GM19452 (cell line): ENCODE results near the gene CCDC177.

ENCODE experiments used
- ATAC-seq: cut with Tn5 transposase; IDR thresholded peaks from one replicate; pipeline ENCODE4 v1.9.1; 2021; ENCODE audit not compliant: unreplicated experiment

CCDC177 gene

DNA sequence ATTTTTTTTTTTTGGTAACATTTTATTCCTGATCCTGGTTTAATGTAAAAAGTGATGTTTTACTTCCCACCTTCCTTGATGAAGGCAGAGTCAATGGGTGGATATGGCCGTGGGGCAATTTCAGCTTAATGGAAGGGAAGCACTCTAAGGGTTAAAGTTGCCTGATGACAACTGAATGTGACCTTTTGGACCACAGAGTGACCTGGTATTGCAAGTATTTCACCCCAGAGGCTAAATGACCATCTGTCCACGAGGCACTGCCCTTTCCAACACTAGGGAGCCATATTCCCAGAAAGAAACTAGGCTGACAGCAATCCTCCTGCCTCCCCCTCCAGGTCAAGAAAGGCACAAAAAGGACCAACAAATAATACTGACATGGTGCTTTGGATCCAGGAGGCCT, 4.8 kb downstream of the CCDC177 start:
- no peak for ATAC-seq

DNA sequence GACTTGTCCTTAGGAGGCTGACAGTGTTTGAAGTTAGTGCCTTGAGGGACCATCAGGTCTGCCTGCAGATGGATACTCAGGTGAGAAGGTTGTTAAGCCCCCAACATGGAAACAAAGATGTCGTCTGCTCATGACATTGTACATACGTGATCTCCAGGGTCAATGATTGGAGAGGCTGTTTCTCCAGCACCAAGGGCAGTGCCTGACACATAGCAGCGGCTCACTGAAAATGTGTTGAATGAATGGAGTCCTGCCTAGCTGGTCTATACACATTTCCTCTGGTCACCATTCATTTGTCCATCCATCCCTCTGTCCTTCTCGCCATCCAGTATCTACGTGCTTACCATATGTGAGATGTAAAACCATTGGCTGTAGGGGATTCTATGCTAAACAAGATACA, 7.1 kb downstream of the CCDC177 start:
- no peak for ATAC-seq

DNA sequence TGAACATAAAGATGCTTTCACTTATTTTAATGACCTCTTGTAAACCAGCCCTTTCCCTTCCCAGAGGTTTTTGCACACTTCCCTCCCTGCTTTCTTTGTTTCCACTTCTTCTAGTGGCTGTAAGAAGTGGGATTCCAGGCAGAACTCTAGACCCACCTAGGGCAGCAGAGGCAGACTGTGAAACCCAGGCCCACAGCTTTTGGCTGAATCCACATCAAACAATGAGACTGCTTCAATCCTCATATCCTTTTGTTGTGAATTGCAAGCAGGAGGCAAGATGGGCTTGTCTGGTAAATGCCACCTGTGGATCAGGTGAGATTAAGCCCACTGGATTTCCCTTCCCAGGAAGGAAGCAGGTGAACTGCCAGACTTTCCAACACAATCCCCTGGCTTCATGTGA, 12.8 kb downstream of the CCDC177 start:
- ATAC-seq: no peak

DNA sequence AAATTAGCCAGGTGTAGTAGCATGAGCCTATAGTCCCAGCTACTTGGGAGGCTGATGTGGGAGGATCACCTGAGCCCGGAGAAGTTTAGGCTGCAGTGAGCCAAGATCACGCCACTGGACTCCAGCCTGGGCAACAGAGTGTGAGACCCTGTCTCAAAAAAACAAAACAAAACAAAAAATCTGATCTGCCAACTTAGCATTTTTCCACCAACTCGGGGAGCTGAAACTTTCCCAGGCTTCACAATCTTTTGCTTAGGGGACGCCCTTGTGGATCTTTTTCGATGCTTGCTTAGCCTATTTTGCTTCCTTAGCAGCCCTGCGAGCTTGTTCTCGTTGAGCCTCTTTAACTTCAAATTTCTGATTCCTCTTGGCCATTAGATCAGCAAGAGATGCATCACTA, 13.8 kb downstream of the CCDC177 start:
- no peak for ATAC-seq

DNA sequence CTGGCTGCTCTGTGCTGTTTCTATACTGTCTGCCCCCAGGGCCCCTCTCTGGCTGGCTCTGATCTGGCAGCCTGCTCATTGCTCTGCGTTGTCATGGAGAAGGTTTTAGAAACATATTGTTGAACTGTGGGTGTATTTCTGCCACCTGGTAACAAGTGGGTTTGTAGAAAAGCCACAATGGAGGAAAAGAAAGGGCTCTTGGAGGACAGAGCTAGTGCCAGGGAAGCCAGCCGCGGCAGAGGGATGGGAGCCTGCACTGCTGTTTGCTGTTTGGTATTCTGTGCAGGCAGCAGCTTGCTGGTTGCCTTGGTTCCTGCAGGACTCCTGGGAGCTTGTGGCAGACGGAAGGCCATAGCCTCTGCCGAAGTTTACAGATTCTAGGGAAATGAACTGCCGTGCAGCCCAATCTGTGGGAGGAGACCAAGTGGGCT, 15.1 kb downstream of the CCDC177 start:
- ATAC-seq: no peak

DNA sequence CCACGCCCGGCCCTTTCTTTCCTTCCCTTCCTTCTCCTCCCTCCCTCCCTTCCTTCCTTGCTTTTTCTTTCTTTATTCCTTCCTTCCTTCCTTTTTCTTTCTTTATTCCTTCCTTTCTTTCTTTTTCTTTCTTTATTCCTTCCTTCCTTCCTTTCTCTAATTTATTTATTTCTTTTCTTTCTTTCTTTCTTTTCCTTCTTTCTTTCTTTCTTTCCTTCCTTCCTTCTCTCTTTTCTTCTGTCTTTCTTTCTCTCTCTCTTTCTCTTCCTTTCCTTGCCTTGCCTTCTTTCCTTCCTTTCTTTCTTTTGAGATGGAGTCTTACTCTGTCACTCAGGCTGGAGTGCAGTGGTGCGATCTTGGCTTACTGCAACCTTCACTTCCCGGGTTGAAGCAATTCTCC, 15.9 kb downstream of the CCDC177 start:
- no peak for ATAC-seq

DNA sequence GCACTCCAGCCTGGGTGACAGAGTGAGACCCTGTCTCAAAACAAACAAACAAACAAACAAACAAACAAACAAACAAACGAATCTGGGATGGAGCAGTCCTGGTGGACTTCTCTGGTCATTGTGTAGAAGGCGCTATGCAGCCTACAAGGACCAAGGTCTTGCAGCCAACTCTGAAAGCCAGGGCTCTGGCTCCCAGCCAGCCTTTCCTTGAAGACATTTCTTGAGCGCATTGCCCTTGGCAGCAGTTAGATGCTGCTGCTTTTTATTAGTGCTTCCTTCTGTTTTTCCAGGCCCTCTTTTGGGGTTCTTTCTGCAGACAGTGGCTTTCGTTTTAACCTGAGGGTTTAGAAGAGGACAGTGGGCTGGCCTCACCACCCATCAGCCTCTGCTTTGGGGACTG, 20.2 kb downstream of the CCDC177 start:
- no peak for ATAC-seq

DNA sequence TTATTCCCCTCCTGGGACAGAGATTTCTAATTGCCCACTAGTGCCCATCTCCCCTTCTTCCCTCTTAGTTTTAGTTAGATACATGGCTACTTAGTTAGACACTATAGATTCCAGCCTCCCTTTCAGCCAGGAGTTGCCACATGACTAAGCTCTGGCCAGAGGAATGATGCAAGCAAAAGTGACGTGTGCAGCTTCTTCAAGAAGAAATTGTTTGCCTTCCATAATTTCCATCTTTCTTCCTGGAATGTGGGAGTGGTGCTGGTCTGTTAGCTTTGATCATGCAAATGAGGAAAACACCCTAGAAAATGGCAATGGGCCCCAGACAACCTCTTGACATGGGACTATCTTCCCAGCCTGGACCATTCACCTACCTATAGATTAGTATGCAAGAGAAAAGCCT, 21.4 kb downstream of the CCDC177 start:
- no peak for ATAC-seq

DNA sequence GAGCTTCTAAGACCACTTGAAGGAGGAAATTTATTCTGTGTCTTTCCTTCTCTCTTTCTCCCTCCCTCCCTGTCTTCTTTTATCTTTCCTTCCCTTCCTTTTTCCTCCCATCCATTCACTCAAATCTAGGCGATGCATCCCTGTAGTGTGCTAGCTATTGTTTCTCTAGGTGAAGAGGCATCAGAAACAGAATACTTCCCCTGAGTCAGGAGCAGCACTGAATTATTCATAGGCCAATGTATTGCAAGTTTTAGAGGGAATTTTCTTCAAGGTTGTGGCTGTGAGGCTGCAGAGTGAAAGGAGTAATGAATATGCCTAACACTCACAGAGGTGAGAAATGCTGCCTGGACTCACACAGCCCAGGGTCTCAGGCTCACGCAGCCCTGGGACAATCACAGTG, 23.2 kb downstream of the CCDC177 start:
- no peak for ATAC-seq

DNA sequence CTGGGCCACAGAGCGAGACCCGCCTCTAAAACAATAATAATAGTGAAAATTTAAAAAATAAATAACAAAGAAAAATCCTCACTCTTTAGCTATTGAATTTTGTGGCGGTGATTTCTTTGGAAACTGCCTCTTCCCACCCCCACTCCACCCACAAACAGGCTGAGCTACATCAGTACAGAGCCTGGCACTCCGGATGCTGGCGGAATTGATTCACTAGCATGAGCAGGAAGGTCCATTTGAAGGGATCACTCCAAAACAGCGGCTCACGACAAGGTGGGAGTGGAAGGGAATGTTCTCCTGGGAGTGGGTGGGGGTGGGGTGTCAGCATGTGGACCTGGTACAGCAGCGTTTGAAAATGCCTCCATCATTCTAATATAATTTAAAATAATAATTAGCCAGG, 26.1 kb downstream of the CCDC177 start:
- no peak for ATAC-seq

DNA sequence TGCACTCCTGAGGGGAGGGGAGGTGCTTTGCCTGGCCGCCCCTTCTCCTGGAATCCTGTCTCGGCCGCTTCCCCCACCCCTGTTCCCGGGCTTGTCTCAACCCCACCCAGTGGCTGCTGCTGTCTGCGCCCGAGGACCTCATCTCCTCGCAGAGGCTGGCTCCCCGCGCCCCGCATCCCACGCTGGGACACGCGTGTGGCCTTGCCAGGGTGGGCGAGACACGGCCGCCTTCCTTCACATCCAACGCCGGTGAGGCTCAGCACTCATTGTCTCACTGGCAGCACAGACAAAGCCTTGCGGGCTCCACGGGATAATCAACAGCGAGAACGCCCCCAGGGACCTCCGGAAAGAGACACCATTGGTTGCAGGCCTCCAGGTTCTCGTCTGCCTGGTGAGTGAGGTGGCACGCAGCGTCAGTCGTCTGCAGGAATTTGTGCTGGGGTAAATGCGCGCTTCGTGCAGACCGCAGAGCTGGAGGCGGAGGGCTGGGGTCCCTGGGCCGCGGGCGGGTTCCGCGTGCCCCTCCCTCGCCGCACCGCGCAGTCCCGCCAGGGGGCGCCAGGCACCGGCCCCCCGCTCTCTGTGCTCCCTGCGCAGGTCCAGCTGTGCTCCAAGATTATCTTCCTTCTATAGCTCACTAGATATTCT, 26.8 kb downstream of the CCDC177 start:
- ATAC-seq: no peak

DNA sequence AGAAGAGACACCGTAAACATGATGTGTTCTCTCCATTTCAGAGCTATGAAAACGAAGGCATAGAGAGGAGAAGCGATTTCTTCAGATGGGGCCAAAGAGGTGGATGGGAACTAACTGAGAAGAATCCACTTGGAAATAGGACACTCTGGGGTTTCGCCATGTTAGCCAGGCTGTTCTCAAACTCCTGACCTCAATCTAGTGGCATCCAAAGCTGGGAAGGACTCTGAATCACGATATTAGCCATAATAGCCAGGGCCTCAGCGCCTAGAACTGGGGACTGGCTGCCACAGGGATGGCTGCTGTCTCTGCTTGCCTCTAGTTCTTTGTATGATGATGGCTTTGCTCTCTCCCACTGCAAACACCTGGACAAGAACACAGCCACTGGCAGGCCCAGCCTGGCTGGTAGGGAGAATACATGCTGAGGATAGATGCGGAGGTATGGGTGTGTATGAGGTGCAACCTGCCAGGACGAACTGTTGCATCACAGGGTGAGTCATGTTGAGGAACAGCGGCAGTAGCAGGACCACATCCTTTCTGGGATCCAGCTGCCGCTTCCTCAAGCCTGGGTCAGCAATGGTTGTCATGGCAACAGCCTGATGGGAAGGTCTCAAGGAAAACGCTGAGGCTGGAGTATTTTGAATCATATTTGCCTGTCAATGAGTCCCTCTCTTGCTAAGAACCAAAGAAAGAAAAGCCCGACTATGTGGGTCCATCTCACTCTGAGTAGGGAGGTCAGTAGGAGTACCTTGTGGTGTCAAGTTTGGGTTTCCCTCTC, 31.1 kb downstream of the CCDC177 start:
- no peak for ATAC-seq

DNA sequence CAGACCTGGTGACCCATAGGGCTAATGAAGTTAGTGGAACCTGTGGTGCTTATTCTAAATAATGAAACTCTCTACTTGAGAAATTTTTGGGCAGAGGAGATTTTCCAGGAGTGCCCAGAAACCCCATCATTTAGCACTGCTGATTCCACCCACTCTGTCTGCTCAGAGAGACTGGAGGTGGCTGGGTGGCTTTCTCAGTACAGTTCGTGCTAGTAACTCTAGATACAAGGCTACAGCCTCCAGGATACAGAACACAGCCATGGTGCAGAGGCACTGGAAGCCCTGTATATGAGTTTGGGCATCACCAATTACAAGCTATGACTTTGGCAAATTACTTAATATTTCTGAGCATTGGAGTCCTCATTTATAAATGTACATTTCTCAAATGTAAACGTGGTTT, 32.4 kb downstream of the CCDC177 start:
- ATAC-seq: no peak

DNA sequence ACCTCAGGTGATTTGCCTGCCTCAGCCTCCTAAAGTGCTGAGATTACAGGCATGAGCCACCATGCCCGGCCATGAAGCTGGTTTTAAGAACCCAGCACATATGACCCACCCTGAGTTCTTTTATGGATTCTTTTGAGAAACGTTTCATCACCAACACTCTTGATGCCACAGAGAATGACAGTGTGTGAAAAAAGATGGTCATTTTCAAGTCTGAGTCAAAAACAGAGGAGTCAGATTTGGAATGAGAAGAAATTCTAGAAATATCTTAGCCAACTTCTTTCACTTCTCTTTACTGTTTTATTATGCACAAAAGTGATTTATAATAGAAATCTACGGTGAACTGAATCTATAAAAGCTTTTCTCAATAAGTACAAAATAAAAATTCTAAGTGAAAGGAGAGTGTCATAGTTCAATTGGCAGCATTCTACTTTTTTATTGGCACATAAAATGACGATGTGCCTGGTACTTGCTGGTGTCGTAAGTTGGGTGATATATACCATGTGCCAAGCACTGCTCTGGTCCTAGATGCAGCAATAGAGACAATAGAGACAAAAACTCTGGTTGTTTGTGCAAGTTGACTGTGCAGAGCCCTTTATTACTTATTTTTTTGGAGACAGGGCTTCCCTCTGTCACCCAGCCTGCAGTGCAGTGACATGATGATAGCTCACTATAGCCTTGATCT, 33.9 kb downstream of the CCDC177 start:
- no peak for ATAC-seq

DNA sequence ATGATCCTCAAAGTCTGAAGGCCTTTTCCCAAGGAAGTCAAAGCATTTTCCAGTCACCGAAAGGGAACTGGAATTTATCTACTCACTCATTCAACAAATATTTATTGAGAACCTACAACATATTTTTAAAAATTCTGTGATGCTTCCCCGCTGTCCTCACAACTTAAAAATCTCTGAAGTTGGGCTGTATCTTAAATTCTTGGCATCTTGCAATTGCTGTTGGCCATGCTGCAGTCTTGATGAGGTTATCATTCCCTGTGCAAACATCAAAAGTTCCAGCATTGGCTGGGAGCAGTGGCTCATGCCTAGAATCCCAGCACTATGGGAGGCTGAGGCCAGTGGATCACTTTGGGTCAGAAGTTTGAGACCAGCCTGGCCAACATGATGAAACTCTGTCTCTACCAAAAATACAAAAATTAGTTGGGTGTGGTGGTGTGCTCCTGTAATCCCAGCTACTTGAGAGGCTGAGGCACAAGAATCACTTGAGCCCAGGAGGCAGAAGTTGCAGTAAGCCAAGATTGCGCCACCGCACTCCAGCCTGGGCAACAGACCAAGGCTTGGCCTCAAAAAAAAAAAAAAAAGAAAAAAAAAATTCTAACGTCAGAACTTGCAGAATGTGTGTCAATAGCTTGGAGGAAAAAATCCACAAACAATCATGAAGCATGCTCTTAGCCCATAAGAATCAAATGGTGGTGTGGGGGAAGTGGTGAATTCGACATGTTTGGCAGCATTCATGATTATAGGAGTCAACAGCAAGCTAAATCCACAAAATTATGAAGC, 34.9 kb downstream of the CCDC177 start:
- no peak for ATAC-seq

DNA sequence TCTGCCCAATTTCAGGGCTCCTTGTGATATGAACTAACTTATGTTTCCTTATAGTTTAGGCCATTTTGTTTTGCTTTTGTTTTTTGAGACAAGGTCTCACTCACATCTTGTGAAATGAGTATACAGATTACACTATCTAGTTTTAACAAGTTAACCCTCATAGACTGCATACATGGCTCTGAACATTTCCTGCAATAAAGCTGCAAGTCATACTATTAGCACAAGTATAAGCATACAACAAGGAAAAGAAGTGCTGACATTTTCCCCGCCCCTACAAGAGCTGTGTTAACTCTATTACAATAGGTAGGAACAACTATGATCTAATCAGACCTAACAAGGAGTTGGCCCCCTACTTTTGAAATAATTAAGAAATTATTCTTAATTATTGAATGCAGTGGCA, 35.9 kb downstream of the CCDC177 start:
- no peak for ATAC-seq

DNA sequence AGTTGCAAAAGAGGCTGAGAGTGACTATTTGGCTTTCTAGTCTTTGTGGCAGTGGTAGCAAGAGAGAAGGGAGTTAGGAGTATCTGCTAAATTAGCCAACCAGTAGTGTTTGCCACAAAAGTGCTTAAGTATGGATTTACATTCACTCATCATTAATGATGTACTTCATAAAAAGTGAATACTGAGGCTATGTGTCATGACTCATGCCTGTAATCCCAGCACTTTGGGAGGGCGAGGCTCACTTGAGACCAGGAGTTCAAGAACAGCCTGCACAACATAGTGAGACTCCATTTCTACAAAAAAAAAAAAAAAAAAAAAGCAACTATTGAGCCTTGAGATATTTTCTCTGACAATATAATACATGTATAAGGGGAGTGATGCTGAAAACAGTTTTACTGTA, 36.8 kb downstream of the CCDC177 start:
- ATAC-seq: no peak

DNA sequence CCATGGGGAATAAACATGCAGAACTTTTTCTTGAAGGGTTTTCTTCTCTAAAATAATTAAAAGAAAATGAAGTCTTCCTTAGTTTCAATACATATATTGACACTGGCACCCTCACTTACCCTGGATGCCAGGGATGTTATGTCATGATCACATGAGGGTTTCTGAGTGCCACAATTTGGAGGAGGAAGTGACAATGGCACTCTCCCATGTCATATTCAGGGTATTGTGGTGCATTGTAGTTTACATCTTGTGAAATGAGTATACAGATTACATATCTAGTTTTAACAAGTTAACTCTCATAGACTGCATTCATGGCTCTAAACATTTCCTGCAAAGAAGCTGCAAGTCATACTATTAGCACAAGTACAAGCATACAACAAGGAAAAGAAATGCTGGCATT, 37.7 kb downstream of the CCDC177 start:
- no peak for ATAC-seq

DNA sequence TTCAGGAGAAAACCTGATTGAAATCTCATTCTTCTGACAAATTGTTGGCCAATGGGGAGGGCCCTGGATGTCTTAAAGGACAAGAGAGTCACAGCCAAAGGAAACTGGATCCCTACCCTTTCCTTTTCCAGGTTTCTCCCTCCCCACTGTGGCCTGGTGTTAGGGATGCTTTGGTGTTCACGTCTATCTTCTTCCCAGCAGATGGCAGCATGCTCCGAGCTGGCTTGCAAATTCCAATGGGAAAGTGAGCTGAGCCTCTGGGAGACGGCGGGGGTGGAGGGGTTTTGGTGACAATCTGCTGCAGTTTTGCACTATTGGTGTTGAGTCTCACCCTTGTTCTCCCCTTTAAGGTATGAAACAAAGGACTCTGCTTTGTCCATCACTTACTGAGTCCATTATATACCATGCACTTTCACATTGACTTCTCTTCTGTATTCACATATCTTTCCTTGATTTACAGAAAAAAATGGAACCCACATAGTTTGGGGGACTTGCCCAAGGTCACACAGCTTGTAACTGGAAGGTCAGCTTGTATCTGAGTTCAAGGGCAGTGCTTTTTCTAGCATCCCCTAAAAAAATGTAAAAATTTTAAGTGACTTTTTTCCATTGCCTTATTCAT, 39.3 kb downstream of the CCDC177 start:
- ATAC-seq: no peak

DNA sequence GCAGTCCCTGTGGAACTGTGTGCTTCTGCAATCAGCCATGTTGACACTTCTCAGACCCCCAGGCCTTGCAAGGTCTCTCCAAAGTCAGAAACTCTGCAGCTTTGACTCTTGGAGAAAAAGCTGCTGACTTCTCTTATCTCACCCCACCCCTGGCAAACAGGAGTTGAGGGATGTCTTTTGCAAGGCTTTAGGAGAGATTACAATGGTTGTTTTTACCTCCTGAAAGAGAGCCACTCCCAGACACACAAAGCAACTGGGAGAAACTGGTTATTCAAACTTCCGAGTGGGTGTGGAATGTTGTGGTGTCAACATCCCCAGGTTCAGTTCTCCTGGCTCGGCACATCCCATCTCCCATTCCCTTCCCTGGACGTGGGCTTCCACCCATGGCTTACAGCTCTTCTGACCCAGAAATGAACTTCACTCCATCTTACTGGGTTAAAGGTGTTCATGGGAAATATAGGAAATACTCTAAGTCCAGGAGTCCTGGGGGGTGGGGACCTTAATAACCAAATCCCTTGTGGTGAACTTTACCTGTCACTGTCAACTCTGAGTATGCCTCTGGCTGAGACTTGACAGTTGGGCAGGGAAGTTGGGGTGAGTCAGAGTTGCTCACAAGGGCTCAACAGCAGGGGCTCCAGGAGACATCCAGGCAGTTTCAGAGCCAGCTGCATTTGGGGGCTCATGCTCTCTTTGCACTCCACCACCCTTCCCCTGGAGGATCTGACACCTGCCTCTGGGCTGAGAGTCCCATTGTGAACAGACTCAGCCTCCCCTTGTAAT, 41.9 kb downstream of the CCDC177 start:
- ATAC-seq: no peak
